A549 (cell line): ENCODE data around the gene A2ML1.

Experiments
- BHLHE40 ChIP-seq: IDR thresholded peaks from 2 replicates; pipeline ENCODE4 v1.6.1; 2012; ENCODE audit warnings: low read depth, low read length, inconsistent platforms
- EP300 ChIP-seq, 2 experiments: fragments of >200 bp; sonication (Bioruptor Twin); formaldehyde crosslinking; IDR thresholded peaks; 2 replicates in 1 of 2; 3 replicates in 1 of 2; pipeline ENCODE4 v1.6.1; 2016 to 2017
- ESRRA ChIP-seq: fragments of 150-350 bp; IDR thresholded peaks from 2 replicates; pipeline ENCODE4 v1.6.1; 2014; ENCODE audit warnings: mild to moderate bottlenecking, low read length, borderline replicate concordance
- MAFK ChIP-seq: fragments of 450-650 bp; IDR thresholded peaks from 2 replicates; pipeline ENCODE4 v1.6.1; 2014; ENCODE audit not compliant: partially characterized antibody
- POLR2A ChIP-seq: IDR thresholded peaks from 2 replicates; pipeline ENCODE4 v1.6.1; 2012; ENCODE audit warnings: mild to moderate bottlenecking, low read length
- RARB ChIP-seq: fragments of 250-450 bp; sonication (Bioruptor Pico); IDR thresholded peaks from 2 replicates; pipeline ENCODE4 v1.8.0; 2021; ENCODE audit warnings: mild to moderate bottlenecking, moderate library complexity
- REST ChIP-seq: fragments of 200-600 bp; sonication (generic); IDR thresholded peaks from 2 replicates; pipeline ENCODE4 v1.6.1; 2016; ENCODE audit warnings: antibody characterized with exemption, mild to moderate bottlenecking, moderate library complexity
- SMC3 ChIP-seq: fragments of >200 bp; sonication (Bioruptor Twin); formaldehyde crosslinking; IDR thresholded peaks from 3 replicates; pipeline ENCODE4 v1.6.1; 2018; ENCODE audit warnings: inconsistent platforms
- TF ChIP-seq, protein P1 (sequence below): fragments of >200 bp; sonication (Bioruptor Twin); formaldehyde crosslinking; IDR thresholded peaks from 3 replicates; pipeline ENCODE4 v1.5.1; 2016
- TF ChIP-seq, protein P2 (sequence below): IDR thresholded peaks from 2 replicates; pipeline ENCODE4 v1.6.1; 2012; ENCODE audit warnings: low read depth, borderline replicate concordance

DNA sequence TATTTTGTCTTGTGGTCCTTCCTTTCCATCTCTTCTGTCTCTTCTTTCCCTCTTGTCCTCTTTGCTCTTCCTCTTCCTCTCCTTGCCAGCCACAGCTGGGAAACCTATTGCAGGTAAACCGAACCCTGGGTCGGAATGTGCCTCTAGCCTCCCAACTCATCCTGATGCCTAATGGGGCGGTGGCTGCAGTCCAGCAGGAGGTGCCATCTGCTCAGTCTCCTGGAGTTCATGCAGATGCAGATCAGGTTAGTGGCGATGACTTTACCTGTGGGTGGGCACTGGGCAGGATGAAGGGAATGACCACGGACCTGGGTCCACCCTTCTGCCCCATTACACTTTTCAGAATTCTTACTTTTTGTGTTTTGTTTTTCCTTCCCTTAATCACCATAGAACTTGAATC, 100.1 kb downstream of the A2ML1 start:
- TF ChIP-seq, protein P1, sequence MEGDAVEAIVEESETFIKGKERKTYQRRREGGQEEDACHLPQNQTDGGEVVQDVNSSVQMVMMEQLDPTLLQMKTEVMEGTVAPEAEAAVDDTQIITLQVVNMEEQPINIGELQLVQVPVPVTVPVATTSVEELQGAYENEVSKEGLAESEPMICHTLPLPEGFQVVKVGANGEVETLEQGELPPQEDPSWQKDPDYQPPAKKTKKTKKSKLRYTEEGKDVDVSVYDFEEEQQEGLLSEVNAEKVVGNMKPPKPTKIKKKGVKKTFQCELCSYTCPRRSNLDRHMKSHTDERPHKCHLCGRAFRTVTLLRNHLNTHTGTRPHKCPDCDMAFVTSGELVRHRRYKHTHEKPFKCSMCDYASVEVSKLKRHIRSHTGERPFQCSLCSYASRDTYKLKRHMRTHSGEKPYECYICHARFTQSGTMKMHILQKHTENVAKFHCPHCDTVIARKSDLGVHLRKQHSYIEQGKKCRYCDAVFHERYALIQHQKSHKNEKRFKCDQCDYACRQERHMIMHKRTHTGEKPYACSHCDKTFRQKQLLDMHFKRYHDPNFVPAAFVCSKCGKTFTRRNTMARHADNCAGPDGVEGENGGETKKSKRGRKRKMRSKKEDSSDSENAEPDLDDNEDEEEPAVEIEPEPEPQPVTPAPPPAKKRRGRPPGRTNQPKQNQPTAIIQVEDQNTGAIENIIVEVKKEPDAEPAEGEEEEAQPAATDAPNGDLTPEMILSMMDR, result no peak
- TF ChIP-seq ESRRA, result no peak
- TF ChIP-seq POLR2A, result no peak
- no peak for TF ChIP-seq REST
- TF ChIP-seq, protein P2, sequence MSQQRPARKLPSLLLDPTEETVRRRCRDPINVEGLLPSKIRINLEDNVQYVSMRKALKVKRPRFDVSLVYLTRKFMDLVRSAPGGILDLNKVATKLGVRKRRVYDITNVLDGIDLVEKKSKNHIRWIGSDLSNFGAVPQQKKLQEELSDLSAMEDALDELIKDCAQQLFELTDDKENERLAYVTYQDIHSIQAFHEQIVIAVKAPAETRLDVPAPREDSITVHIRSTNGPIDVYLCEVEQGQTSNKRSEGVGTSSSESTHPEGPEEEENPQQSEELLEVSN, result no peak
- no peak for TF ChIP-seq RARB (CRISPR knock-in tag)
- TF ChIP-seq EP300 (IDR thresholded peaks at IDR 0.05), result no peak
- no peak for TF ChIP-seq SMC3
- no peak for TF ChIP-seq BHLHE40
- TF ChIP-seq MAFK, result no peak
